Femur (tissue), 1 donor: ENCODE data around the gene CTTNBP2NL.

ENCODE experiments used
- DNase-seq: peaks from one replicate; pipeline ENCODE4 v3.0.0-alpha.2; 2017

CTTNBP2NL gene

DNA sequence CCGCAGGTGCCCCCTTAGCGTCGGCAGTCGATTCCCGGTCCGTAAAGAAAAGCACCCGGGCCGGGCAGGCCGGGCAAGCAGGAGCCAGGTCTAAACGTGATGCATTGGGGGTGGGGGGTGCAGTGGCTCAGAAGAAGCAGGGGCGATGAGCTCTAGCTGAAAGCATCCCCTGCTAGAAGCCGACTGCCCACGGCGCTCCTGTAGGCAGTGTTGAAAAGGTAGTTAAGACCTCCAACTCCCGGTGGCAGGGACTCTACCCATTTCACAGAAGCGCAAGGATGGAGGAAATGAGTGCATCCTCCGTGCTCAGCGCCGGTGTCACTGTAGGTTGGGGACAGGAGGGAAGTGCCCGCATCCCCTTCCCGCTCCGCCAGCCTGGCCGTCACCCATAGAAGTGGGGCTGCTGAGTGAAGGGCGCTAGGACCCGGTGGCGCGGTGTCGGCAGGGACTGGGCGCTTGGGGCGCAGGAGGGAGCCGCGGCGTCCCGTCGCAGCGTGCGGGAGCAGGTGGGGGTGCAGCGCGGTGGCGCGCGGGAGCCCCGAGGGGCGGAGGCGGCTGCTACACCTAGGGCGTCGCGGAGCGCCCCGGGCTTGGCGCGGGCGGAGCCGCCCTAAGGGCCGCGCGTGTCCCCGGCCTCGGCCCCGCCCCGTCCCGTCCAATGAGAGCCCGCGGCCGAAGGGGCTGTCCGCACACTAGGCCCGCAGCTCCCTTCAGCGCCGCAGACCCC lies 112.4 kb downstream of the CTTNBP2NL start, which contains the start of gene WNT2B:
Gene WNT2B, plus strand, starts transcription at position 688 of the 727 bp plus-strand sequence. CDS start 298 bp downstream, outside the sequence.
- no peak for DNase-seq

DNA sequence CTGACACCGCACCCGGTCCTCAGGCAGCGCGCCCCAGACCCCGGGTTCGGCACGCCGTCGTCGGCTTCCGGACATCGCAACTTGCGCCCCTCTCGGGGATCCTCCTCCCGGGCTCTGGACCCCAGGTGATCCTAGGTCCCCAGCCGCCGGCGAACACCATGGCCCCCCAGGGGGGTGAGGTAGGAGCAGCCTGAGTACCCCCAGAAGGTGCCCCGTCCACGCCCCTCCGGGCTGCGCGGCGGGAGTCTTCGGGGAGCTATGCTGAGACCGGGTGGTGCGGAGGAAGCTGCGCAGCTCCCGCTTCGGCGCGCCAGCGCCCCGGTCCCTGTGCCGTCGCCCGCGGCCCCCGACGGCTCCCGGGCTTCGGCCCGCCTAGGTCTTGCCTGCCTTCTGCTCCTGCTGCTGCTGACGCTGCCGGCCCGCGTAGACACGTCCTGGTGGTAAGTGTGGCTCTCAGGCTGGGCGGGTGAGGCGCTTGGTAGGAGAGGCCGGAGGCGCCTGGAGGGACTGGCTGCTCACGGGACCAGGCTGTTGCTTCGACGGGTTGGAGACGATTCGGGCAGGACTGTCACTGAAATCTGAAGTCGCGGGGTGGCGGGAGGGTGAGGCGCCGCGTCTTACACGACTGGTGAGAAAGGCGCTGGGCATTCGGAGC lies 113.1 kb downstream of the CTTNBP2NL start:
- DNase-seq, result no peak

DNA sequence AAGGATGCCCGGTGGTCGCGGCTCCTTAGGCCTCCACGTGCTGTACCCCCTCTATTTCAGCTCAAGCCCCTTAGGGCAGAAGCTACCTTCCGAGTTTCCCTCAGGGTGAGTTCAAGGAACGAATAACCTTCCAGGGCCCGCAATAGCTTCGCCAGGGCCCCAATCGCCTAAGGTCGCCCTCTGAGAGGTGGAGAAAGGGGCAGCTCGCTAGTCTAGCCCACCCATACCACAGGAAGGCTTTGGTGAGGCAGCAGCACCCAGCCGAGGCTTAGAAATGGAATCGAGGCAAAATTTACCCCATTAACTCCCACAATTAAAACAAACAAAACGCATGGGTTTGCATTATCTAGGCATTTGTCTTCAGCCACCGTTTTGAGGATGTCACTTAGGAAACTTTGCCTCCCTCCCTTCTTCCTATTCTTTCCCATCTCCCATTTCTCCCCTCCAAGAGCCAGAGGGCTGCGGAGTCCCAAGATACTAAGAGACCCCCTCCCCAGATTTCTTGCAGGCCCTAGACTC lies 113.7 kb downstream of the CTTNBP2NL start:
- no peak for DNase-seq

DNA sequence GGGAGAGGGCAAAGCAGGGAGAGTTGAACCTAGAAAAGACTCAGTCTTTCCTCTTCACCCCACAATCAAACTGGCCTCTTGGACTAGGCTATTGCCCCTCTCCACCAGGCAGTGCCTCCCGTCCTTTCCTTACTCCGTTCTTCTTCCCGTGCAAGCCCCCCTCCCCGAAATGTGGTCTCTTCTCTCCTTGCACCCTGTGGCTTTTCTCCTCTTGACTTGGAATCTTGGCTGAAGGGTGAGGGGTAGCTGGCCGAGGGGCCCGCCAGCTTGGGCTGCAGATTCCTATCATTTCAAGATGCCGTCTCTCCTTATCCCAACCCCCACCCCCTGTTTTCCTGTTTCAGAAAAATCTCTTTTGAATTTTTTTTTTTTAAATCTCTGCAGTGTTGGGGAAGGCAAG lies 114.3 kb downstream of the CTTNBP2NL start:
- no peak for DNase-seq
